HuH-7 (cell line): Measurements from ENCODE around the gene SIT1.
A peak's percentile ranks its signal among the peaks of the same experiment; 100 is the strongest.

ENCODE experiments used
- DNase-seq: peaks from one replicate; pipeline ENCODE4 v3.0.0; 2011; ENCODE audit warnings: low spot score

The SIT1 gene

DNA sequence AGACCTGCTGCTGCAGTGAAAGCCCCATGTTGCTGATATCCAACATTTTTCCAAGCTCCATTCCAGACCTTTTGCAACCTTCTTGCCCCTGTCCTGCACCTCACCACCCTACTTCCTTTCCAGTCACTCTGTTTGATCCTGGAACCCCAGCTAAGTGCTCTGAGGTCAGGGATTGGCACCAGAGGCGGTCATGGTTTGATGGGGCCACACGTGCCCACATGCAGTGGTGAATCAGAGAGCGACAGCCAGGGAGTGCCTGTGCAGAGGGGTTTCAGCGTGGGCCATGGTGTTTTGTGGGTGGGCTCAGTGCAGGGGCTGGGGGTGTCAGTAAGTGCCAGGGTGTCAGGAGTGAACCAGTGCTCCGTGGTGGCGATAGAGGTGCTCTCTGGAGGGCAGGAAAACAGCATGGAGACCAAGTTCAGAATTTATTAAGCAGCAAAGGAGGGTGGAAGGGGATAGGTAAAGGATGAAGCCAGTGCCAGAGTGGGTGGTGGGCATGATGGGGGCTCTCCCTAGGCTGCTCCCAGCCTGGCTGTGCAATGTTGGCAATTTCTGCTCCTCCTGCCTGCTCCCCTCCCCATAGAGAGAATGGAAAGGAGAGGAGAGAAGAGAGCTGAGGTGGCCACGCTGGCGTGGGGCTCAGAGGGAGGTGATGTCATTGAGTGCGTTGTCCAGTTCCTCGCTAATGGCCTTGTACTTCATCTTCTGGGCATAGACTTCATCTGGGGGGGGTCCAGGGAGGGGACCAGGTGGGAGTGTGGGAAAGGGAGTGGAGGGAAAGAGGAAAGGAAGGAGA, 32.0 kb upstream of the SIT1 start:
- no peak for DNase-seq

DNA sequence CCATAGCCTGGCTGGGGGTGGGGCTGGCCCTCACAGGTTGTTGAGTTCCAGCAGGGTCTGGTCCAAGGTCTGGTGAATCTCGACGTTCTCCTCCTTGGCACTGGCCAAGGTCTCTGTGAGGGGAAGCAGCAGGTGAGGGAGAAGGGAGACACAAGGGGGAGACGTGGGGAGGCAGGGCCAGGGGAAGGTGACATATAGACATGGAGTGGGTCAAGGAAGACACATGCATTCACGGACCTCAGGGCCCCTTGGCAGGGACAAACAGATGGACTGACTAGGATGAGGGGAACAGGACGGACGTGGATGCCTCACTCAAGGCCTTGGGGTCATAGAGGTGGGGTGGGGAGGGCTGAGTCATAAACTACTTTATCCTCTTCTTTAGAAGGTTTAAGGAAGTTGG, 31.3 kb upstream of the SIT1 start:
- DNase-seq, result no peak

DNA sequence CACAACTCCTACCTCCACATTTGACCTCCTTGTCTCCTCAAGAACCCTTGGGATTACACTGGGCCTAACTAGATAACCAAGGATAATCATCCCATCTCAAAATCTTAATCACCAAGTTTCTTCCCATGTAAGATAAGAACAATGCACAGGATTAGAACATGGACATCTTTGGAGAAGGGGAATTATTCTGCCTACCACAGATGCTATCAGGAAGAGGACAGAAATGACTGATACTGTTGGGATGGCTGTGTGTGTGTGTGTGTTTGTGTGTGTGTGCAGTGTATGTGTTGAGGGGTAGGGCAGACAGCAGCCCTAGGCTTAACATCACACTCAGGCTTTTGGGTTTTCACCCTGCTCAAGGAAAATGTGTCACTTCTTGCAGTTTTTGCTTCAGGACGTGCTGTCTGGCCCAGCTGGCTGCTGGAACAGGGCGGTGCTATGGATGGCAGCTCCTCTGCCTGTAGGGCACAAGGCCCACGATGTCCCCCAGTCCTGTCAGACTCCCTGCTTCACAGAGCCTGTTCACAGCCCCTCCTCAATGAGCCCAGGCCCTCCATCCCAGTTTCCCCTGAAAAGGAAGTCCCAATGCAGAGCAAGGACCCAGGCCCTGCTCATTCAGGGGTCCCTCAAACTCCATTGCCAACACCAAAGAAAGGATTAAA, 30.7 kb upstream of the SIT1 start:
- DNase-seq, result no peak

DNA sequence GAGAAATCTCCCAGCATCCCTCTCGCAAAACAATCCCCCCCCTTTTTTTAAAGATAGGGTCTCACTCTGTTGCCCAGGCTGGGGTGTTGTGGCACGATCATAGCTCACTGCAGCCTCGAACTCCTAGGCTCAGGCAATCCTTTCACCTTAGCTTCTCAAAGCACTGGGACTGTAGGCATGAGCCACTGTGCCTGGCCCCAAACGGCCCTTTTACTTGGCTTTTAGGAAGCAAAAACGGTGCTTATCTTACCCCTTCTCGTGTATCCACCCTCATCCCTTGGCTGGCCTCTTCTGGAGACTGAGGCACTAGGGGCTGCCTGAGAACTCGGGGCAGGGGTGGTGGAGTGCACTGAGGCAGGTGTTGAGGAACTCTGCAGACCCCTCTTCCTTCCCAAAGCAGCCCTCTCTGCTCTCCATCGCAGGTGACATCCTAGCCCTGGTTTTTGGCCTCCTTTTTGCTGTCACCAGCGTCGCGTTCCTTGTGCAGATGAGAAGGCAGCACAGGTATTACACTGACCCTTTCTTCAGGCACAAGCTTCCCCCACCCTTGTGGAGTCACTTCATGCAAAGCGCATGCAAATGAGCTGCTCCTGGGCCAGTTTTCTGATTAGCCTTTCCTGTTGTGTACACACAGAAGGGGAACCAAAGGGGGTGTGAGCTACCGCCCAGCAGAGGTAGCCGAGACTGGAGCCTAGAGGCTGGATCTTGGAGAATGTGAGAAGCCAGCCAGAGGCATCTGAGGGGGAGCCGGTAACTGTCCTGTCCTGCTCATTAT, 29.8 kb upstream of the SIT1 start:
- DNase-seq, result no peak

DNA sequence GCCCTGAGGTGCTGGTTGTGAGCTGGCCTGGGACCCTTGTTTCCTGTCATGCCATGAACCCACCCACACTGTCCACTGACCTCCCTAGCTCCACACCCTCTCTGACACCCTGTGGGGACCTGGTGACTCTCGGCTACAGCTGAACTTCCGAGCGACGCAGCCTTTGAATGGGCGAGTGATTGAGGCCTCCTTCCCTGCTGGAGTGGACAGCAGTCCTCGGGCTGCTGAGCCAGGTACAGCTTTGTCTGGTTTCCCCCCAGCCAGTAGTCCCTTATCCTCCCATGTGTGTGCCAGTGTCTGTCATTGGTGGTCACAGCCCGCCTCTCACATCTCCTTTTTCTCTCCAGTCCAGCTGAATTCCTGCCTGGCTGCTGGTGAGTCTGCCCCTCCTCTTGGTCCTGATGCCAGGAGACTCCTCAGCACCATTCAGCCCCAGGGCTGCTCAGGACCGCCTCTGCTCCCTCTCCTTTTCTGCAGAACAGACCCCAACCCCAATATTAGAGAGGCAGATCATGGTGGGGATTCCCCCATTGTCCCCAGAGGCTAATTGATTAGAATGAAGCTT, 29.1 kb upstream of the SIT1 start:
- DNase-seq, result no peak

DNA sequence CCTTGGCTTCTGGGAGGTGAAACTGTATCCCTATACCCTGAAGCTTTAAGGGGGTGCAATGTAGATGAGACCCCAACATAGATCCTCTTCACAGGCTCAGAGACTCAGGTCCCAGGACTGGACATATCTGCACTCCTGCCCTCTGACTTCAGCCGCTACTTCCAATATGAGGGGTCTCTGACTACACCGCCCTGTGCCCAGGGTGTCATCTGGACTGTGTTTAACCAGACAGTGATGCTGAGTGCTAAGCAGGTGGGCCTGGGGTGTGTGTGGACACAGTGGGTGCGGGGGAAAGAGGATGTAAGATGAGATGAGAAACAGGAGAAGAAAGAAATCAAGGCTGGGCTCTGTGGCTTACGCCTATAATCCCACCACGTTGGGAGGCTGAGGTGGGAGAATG, 28.4 kb upstream of the SIT1 start:
- no peak for DNase-seq

DNA sequence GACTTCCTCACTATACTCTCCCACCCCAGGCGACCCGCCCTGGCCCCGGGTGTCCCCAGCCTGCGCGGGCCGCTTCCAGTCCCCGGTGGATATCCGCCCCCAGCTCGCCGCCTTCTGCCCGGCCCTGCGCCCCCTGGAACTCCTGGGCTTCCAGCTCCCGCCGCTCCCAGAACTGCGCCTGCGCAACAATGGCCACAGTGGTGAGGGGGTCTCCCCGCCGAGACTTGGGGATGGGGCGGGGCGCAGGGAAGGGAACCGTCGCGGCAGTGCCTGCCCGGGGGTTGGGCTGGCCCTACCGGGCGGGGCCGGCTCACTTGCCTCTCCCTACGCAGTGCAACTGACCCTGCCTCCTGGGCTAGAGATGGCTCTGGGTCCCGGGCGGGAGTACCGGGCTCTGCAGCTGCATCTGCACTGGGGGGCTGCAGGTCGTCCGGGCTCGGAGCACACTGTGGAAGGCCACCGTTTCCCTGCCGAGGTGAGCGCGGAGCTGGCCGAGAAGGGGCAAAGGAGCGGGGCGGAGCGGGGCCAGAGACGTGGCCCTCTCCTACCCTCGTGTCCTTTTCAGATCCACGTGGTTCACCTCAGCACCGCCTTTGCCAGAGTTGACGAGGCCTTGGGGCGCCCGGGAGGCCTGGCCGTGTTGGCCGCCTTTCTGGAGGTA, 25.1 kb upstream of the SIT1 start:
- no peak for DNase-seq

DNA sequence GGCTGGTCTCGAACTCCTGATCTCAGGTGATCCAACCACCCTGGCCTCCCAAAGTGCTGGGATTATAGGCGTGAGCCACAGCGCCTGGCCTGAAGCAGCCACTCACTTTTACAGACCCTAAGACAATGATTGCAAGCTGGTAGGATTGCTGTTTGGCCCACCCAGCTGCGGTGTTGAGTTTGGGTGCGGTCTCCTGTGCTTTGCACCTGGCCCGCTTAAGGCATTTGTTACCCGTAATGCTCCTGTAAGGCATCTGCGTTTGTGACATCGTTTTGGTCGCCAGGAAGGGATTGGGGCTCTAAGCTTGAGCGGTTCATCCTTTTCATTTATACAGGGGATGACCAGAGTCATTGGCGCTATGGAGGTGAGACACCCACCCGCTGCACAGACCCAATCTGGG, 24.5 kb upstream of the SIT1 start:
- DNase-seq, result no peak

DNA sequence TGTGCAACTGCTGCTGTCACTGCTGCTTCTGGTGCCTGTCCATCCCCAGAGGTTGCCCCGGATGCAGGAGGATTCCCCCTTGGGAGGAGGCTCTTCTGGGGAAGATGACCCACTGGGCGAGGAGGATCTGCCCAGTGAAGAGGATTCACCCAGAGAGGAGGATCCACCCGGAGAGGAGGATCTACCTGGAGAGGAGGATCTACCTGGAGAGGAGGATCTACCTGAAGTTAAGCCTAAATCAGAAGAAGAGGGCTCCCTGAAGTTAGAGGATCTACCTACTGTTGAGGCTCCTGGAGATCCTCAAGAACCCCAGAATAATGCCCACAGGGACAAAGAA, 23.3 kb upstream of the SIT1 start:
- DNase-seq, result no peak

DNA sequence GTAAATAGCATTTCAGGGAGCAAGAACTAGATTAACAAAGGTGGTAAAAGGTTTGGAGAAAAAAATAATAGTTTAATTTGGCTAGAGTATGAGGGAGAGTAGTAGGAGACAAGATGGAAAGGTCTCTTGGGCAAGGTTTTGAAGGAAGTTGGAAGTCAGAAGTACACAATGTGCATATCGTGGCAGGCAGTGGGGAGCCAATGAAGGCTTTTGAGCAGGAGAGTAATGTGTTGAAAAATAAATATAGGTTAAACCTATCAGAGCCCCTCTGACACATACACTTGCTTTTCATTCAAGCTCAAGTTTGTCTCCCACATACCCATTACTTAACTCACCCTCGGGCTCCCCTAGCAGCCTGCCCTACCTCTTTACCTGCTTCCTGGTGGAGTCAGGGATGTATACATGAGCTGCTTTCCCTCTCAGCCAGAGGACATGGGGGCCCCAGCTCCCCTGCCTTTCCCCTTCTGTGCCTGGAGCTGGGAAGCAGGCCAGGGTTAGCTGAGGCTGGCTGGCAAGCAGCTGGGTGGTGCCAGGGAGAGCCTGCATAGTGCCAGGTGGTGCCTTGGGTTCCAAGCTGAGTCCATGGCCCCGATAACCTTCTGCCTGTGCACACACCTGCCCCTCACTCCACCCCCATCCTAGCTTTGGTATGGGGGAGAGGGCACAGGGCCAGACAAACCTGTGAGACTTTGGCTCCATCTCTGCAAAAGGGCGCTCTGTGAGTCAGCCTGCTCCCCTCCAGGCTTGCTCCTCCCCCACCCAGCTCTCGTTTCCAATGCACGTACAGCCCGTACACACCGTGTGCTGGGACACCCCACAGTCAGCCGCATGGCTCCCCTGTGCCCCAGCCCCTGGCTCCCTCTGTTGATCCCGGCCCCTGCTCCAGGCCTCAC, 22.6 kb upstream of the SIT1 start, which contains the start of gene CA9:
CA9 (plus strand) TSS at position 797 of the 893 bp plus-strand sequence; CDS start at position 829, 32 bp downstream.
- DNase-seq, result no peak

DNA sequence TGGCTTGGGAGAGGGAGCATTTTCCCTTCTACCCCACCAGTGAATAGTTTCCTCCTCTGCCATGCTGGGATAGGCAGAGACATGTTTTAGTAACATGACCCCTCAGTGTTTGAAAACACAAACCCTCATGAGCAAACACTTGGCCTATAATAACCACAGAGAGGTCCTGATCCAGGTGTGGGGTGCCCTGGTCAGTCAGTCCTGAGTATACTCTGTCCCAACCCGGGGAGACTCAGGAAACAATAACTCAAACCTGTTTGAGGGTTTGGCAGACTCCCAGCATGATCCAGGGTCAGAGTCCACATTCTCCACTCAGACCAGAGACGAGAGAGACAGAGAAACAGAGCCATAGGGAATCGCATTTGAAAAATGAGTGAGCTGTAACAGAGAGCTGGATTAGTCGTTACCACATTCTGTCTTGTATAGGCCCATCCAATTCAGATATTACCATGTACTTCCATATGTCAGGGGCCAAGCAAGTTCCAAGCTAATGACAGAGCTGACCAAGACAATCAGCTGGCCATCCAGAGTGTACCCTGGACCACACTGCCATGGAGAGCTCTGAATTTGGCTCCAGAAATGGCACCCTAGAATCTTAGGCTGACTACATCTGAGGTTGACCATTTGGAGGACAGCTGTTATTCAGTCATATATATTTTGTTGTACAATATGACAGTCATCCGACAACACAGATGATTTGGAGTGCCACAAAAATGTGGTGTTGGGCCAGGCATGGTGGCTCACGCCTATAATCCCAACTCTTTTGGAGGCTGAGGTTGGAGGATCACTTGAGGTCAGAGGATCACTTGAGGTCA, 18.8 kb upstream of the SIT1 start:
- peak; percentile 97 for DNase-seq

DNA sequence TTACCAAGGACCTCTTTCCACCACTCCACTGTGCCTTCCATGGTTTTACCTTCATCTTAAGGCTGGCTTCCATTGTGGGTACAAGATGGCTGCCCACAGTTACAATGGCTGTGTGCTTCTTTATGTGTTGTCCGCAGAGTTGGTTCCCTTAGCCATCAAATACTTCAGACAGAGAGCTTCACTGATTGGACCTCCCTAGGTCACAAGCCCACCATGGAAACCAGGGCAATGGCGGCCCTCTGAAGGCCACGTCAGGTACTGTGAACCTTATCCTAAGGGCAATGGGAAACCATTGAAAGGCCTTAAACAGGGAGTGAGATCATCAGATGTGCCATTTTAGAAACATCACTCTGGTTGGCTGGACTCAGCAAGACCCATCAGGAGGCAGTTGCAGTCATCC, 17.2 kb upstream of the SIT1 start:
- no peak for DNase-seq

DNA sequence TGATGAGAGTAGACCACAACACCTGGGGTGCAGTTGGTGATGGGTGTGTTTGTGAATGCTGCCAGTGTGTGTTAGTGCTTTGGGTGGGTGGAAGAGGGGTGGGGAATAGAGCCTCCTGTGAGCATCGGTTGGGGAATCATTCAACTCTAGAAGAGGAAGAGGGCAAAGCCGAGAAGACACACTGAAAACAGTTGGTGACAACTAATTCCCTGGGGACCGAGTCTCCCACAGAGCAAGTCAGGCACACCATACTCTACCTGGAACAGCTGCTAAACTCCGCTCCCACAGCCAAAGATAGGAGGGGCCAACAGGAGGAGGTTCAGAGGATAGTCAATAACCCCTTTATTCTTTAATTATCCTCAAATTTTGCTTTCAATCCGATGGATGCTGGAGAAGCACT, 15.8 kb upstream of the SIT1 start:
- DNase-seq, result no peak

DNA sequence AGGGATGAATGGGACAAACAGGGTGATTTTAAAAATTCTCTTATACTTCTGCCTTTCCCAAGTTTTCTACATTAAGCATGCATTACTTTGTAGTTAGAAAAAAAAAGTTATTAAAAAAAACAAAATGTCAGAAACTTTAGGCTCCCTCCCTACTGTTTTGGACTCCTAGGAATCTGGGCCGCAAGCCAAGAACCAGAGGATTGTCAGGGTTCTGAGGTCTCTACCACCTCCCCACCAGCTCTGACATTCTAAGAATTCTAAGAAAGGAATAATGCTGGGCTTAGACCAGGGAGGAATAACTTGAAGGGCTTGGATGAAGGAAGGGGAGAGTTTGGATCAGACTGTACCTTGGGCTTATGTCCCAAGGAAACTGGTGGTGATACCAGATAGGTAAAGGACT, 15.3 kb upstream of the SIT1 start:
- no peak for DNase-seq

DNA sequence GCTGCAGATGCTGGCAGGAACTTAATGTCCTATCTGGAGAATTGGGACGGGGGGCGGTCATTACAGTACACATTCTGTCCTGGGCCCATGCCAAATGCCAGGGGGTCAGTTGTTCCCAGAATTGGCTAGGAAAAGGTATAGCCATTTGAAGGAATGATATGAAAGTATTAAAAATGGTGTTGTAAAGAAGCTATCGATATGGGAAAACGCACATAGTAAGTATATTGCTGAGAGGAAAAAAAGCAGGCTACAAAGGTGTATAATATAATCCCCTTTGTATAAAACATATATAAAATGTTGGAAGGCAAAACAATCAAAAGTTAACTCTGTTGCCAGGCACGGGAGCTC, 14.7 kb upstream of the SIT1 start:
- no peak for DNase-seq

DNA sequence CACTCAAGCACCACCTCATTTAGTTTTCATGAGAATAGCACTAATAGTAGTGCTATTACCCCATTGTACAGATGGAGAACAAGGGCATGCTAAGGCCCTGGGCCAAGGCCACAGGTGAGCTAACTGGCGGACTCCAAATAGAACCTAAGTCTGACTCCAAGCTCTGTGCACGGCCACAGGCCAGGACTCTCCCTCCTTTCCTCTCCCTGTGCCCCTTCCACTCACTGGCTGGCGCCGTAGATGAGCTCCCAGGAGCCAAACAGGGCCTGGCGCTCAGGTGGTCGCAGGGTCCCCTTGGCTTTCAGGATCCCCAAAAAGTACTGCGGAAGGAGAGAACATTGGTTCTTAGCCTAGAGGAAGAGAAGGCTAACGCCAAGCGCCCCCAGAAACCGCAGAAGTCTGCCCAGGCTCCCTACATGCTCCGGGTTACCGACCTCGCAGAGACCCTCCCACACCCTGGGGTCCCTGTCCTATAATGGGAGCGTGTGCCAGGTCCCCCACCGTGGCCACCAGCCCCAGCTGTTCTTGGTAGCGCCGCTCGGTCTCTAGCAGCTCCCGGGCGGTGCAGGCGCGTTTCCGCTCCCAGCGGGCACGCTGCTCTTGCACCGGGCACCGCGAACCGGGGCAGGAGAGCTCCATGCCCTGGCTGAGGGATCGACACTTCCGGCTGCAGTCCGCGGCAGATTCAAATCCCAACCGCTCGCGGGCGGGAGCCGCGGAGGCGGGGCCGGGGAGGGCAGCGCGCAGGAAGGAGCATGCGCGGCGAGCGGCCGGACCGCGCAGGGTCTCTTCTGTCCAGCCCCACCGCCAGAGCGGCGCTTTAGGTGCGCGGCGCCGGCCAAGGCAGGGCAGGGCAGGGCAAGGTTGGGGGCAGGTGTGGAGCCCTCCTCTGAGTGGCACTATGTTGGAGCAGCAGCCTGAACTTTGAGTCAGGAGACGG, 14.1 kb upstream of the SIT1 start, which contains the start of gene ARHGEF39:
ARHGEF39 (minus strand) TSS at position 665 of the 940 bp plus-strand sequence; CDS start at position 639, 26 bp downstream.
- DNase-seq, result peak; percentile 94

DNA sequence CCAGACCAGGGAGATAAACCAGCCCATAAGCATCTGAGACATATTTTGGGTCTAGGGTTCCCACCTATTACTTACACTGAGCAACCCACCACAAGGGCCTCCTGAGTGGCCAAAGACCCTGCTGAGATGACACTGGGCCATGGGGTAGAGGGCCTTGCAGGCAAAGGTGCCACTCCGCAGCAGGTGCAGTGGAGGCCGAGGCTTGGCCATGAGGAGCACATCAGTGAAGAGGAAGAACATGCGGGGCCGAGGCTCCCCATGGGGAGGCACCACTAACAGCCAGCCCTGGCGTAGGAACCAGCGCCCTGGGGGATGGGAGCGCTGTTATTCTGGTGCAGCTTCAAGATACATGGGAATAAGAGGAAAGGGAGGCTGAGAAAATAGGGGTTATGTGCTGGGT, 11.7 kb upstream of the SIT1 start:
- DNase-seq, result no peak

DNA sequence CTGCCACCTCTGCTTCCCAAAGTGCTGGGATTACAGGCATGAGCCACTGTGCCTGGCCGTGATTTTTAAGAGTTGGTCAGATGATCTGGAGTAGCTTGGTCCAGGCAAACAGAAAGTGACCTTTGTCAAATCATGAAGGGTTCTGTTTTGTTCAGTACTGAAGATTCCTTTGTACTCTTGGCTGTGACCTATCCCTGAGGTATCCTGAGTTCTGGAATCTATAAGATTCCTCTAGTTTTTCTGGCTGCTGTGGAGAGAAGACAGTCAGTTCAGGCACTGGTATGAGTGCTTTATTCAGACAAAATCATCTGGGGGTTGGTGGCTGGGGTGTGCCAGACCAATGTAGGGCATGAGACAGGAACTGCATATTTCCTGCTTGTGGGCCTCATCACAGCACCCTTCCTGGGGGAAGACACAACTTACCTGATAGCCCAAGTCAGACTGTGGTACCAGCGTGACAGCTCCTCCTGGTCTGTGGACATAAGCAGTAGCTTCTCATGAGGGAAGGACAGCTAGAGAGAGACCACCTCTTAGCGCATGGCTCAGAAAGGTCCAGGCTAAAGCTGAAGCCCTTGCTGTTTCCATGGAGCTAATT, 11.1 kb upstream of the SIT1 start:
- no peak for DNase-seq

DNA sequence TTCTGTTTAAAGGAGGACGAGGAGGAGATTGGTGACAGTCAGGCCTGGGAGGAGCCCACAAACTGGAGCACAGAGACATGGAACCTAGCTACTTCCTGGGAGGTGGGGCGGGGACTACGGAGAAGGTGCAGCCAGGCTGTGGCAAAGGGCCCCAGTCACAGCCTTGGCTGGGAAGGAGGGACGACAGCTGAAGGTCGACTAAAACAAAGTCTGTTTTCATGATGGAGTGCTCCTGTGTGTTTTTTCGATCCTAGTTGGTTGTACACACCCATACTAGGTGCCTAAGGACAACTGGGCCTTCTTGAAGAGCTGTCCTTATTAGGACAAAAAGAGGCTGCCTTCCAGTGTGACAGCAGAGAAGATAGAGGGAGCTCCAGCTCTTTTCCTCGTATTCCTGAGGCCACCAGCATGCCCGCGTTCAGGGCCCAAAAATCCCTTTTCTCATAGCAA, 10.3 kb upstream of the SIT1 start:
- DNase-seq, result no peak
